HL-60 (cell line): Measurements from ENCODE around the gene ADGRB3.

Experiments
- DNase-seq, 2 experiments: peaks; one replicate each; pipeline ENCODE4 v3.0.0-alpha.2; 2010 to 2020; ENCODE audit warnings: low read depth in 1 of 2, low spot score in 1 of 2
- H3K27ac ChIP-seq: fragments of 250-450 bp; sonication (Bioruptor Pico); replicated peaks from 2 replicates; pipeline ENCODE4 v1.5.1; 2020; ENCODE audit warnings: mild to moderate bottlenecking, moderate library complexity
- H3K27me3 ChIP-seq: fragments of 250-450 bp; sonication (Bioruptor Pico); 2 replicates; pipeline ENCODE4 v1.5.1; 2021; ENCODE audit warnings: mild to moderate bottlenecking, moderate library complexity; ENCODE audit not compliant: insufficient read depth, poor library complexity, severe bottlenecking
- H3K4me3 ChIP-seq: replicated peaks from 2 replicates; pipeline ENCODE4 v1.5.1; 2011; ENCODE audit warnings: mild to moderate bottlenecking, control low read depth, low read length; ENCODE audit not compliant: insufficient read depth
- GABPA ChIP-seq: IDR thresholded peaks from 2 replicates; pipeline ENCODE4 v1.6.1; 2012; ENCODE audit warnings: low read depth
- POLR2AphosphoS5 ChIP-seq: IDR thresholded peaks from 2 replicates; pipeline ENCODE4 v1.6.1; 2012; ENCODE audit warnings: low read depth
- SPI1 ChIP-seq: IDR thresholded peaks from 2 replicates; pipeline ENCODE4 v1.6.1; 2012; ENCODE audit warnings: low read depth, mild to moderate bottlenecking, borderline replicate concordance
- TF ChIP-seq, protein P1 (sequence below): IDR thresholded peaks from 2 replicates; pipeline ENCODE4 v1.6.1; 2012; ENCODE audit warnings: low read depth; ENCODE audit not compliant: insufficient replicate concordance
- TF ChIP-seq, protein P2 (sequence below): IDR thresholded peaks from one replicate; pipeline ENCODE4 v1.5.1; 2011; ENCODE audit warnings: low read length, control low read depth, inconsistent platforms; ENCODE audit not compliant: insufficient read depth

ADGRB3 gene

DNA sequence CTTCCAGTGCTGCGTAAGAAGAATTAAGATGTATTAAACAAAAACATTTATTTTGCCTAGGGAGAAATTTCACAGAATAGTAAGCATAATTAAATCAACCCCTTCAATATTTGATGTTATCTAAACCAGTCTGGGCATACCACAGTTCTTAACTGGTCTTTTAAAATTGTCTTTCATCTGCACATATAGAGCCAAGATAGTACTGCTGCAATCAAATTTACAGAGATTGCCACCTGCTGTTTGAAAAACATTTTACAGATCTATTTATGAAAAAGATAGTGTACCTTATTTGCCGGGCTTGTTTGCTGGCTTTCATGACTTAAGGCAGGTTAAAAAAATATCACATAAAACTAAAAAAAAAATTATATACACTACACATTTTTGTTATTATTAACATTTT, 323.2 kb downstream of the ADGRB3 start:
- H3K27me3 ChIP-seq: no peaks in the 10 kb centered on the region
- no peak overlapping the region for H3K4me3 ChIP-seq
- no peak for DNase-seq
- H3K27ac ChIP-seq: no peak overlapping the region
- TF ChIP-seq SPI1 (no peak), GABPA (no peak), POLR2AphosphoS5 (no peak)
- TF ChIP-seq, protein P1, sequence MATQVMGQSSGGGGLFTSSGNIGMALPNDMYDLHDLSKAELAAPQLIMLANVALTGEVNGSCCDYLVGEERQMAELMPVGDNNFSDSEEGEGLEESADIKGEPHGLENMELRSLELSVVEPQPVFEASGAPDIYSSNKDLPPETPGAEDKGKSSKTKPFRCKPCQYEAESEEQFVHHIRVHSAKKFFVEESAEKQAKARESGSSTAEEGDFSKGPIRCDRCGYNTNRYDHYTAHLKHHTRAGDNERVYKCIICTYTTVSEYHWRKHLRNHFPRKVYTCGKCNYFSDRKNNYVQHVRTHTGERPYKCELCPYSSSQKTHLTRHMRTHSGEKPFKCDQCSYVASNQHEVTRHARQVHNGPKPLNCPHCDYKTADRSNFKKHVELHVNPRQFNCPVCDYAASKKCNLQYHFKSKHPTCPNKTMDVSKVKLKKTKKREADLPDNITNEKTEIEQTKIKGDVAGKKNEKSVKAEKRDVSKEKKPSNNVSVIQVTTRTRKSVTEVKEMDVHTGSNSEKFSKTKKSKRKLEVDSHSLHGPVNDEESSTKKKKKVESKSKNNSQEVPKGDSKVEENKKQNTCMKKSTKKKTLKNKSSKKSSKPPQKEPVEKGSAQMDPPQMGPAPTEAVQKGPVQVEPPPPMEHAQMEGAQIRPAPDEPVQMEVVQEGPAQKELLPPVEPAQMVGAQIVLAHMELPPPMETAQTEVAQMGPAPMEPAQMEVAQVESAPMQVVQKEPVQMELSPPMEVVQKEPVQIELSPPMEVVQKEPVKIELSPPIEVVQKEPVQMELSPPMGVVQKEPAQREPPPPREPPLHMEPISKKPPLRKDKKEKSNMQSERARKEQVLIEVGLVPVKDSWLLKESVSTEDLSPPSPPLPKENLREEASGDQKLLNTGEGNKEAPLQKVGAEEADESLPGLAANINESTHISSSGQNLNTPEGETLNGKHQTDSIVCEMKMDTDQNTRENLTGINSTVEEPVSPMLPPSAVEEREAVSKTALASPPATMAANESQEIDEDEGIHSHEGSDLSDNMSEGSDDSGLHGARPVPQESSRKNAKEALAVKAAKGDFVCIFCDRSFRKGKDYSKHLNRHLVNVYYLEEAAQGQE: no peak
- TF ChIP-seq, protein P2, sequence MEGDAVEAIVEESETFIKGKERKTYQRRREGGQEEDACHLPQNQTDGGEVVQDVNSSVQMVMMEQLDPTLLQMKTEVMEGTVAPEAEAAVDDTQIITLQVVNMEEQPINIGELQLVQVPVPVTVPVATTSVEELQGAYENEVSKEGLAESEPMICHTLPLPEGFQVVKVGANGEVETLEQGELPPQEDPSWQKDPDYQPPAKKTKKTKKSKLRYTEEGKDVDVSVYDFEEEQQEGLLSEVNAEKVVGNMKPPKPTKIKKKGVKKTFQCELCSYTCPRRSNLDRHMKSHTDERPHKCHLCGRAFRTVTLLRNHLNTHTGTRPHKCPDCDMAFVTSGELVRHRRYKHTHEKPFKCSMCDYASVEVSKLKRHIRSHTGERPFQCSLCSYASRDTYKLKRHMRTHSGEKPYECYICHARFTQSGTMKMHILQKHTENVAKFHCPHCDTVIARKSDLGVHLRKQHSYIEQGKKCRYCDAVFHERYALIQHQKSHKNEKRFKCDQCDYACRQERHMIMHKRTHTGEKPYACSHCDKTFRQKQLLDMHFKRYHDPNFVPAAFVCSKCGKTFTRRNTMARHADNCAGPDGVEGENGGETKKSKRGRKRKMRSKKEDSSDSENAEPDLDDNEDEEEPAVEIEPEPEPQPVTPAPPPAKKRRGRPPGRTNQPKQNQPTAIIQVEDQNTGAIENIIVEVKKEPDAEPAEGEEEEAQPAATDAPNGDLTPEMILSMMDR: no peak

DNA sequence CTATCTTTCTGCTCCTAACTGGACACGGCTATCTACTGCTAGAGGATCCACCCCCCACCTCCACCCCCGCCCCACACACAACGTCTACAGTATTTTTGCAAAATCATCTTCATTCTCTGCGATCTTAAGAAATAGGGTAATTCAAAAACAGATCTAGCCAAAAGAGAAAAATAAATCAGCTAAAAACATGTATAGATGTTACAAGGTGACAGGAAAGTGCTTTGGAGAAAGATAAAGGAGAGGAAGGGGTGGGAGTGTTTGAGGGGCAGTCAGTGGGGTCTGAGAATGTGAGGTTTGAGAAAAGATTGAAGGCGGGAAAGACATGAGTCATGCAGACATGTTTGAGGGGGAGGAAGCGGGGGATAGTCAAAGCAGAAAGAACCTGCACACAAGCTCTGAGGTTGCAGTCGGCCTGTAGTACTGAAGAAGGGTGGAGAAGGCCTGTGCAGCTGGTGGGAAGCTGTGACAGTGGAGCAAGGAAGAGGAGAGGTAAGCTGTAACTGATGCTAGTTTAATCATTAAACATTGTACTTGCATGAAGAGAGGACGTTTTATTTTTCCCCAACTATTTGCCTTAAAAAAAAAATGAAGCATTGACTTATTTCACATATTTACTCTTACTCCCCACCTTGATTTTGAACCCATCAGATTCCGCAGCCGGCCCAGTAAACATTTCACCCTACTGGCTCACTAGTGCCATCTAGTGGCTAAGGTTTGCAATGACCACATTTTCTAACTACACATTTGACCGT, 332.6 kb downstream of the ADGRB3 start:
- H3K27me3 ChIP-seq: peaks cover 6% of the 10 kb centered on the region
- peak in 1 of 2 experiments; percentile 55 for DNase-seq
- TF ChIP-seq, protein P2: peak; percentile 70
- no peak for TF ChIP-seq SPI1
- H3K27ac ChIP-seq: no peak overlapping the region
- H3K4me3 ChIP-seq: no peak overlapping the region

GRCh38 chr6:68968301-68968649, 333.2 kb downstream of the ADGRB3 start:
- Histone ChIP-seq H3K4me3 (no peak overlapping the region), H3K27me3 (peaks cover 6% of the 10 kb centered on the region), H3K27ac (no peak overlapping the region)
- no peak for TF ChIP-seq SPI1
- TF ChIP-seq, protein P1: no peak
- no peak for DNase-seq

DNA sequence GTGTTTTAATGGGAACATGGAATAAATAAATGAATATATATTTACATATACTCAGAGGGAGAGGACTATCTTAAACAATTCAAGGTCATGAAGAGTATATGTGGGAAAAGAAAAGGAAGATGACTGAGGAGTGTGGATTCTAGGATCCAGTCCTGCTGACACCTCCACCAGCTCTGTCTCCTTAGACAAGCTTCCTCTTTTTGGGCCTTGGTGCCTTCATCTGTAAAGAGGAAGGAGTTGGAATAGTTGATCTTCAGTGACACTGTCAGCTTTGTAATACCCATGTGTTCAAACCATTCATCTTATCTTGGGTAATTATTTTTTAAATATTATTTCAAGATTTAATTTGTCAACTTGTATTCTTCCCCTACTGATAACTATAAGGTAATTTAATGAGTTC, 338.0 kb downstream of the ADGRB3 start:
- no peak overlapping the region for H3K27ac ChIP-seq
- H3K27me3 ChIP-seq: no peaks in the 10 kb centered on the region
- DNase-seq: peak in 1 of 2 experiments; percentile 7
- H3K4me3 ChIP-seq: no peak overlapping the region
- TF ChIP-seq SPI1 (peak; percentile 18; the same call in 1 of the 2 replicates), POLR2AphosphoS5 (no peak), GABPA (no peak)
- TF ChIP-seq, protein P2: no peak
